GM21528 (cell line): ENCODE data around the gene SPRYD3.
"Not testable (repeated sequence)": the region's sequence is repeated elsewhere in the genome, so short reads cannot be mapped to it uniquely, and the experiment has no call there.

ENCODE experiments used
- ATAC-seq: cut with Tn5 transposase; IDR thresholded peaks from one replicate; pipeline ENCODE4 v1.9.1; 2021; ENCODE audit warnings: mild to moderate bottlenecking, moderate library complexity; ENCODE audit not compliant: unreplicated experiment, low FRiP score

The SPRYD3 gene

DNA sequence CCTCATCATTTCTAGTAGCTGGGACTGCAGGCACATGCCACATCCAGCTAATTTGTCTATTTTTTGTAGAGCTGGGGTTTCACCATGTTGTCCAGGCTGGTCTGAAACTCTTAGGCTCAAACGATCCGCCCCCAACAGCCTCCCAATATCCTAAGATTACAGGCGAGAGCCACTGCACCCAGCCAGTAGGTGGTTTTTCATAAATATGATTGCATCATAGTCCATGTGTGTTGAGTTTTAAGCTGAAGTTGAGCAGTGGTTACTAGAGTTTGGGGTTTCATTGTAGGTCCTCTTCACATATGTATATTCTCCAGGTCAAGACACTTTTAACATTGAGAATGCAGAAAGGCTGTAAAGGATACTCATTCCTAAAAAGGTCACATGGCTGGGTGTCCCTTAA is 42.4 kb downstream of the SPRYD3 start:
- ATAC-seq: no peak

DNA sequence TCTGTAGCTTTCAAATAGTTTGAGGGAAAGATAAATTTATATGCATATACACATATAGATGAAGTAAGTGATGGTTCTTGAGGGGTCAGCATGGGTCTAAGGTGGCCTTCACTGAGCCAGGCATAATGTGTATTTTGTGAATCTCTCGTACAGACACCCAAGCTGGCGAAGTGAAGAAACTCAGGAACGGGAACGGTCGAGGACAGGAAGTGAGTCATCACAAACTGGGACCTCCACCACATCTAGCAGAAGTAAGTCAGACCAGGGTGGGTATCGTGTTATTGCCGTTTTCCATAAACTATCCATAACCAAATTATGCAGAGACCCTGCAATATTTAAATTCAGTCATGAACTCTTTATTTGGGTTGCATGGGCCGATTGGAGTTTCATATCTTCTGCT is 44.7 kb downstream of the SPRYD3 start:
- ATAC-seq: no peak

DNA sequence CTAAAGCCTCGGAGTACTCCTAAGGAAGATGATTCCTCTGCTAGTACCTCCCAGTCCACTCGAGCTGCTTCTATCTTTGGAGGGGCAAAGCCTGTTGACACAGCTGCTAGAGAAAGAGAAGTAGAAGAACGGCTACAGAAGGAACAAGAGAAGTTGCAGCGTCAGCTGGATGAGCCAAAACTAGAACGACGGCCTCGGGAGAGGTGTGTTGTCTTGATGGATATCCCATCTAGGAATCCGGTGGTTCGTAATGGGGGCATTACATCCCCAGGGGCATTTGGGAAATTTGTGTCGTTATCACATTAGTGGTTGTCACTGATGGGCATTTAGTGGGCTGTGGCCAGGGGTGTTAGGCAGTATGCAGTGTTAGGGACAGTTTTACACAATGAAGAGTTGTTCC is 45.4 kb downstream of the SPRYD3 start:
- ATAC-seq: not testable (repeated sequence)

DNA sequence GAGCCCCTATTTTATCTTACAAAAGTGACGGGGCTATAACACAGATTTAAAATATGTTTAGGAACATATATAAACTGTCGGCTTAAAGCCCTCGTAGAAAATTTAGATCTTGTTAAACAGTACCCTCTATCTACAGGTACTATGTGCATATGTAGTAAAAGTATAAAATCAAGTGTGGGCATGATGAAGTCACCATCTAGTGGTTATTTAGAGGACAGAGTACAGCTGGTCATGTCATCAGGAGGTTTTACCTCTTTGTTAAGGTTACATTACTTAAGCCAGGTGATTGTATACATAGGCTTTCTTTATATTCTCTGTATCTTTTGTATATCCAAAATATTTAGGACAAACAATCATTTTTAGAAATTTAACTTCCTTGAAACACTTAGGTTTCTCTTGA is 47.6 kb downstream of the SPRYD3 start:
- ATAC-seq: no peak

DNA sequence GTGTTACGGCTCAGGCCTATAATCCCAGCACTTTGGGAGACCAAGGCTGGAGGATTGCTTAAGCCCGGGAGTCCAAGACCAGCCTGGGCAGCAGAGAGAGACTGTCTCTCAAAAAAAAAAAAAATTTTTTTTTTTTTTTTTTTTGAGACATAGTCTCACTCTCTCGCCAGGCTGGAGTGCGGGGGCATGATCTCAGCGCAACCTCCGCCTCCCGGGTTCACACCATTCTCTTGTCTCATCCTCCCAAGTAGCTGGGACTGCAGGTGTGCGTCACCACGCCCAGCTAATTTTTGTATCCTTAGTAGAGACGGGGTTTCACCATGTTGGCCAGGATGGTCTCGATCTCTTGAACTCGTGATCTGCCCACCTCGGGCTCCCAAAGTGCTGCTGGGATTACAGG is 52.2 kb downstream of the SPRYD3 start:
- ATAC-seq: not testable (repeated sequence)

DNA sequence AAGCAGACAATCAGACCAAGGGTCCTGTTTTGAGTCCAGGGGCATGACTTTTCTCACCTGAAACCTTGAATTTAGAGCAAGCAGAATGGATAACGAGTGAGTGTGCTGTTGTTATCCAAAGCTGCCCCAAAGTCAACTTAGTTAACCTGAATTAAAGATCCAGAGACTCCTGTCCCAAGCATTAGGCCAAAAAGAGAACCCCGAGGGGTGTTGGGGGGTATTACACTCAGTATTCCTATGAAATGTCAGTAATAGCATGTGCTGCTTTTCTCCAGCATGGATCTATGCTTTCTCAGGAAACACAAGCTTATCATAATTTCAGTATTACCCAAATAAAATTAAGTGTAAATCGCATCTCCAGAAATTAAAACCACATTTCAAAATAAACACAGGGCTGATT is 53.9 kb downstream of the SPRYD3 start:
- no peak for ATAC-seq

DNA sequence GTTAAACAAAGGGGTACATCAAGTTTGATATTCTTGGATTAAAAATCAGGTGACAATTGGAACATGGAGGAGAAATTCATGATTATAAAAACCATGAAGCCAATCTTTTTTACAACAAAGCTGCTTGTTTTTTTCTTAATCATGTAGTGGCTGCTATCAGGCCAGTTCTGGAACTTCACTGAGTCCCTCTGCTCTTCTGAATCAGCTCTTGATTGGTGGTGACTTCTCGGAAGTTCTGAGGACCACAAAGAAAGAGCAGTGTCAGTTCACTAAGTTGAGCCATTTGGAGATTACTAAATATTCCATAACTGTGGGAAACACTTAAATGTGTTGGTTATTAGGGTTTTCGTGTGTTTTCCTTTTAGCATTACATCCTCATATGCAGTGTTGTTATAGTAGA is 64.5 kb downstream of the SPRYD3 start:
- no peak for ATAC-seq
